GM13976 (cell line): ENCODE results near the gene PEAR1.

Source experiments
- DNase-seq: peaks from one replicate; pipeline ENCODE4 v3.0.0; 2012; ENCODE audit warnings: low spot score
- in situ Hi-C: fragments of 300-500 bp; cut with MboI; formaldehyde crosslinking; loops from one replicate; pipeline ENCODE4 v1.12.0; 2022; ENCODE audit warnings: low sequenced_read_pairs, mixed read lengths, inconsistent platforms; ENCODE audit not compliant: unreplicated experiment
- TF ChIP-seq, protein P1 (sequence below): IDR thresholded peaks from 2 replicates; pipeline ENCODE4 v1.5.1; 2012; ENCODE audit warnings: borderline replicate concordance, mild to moderate bottlenecking; ENCODE audit not compliant: insufficient read depth; ENCODE audit errors: extremely low read depth, missing control alignments, control extremely low read depth

PEAR1 gene

DNA sequence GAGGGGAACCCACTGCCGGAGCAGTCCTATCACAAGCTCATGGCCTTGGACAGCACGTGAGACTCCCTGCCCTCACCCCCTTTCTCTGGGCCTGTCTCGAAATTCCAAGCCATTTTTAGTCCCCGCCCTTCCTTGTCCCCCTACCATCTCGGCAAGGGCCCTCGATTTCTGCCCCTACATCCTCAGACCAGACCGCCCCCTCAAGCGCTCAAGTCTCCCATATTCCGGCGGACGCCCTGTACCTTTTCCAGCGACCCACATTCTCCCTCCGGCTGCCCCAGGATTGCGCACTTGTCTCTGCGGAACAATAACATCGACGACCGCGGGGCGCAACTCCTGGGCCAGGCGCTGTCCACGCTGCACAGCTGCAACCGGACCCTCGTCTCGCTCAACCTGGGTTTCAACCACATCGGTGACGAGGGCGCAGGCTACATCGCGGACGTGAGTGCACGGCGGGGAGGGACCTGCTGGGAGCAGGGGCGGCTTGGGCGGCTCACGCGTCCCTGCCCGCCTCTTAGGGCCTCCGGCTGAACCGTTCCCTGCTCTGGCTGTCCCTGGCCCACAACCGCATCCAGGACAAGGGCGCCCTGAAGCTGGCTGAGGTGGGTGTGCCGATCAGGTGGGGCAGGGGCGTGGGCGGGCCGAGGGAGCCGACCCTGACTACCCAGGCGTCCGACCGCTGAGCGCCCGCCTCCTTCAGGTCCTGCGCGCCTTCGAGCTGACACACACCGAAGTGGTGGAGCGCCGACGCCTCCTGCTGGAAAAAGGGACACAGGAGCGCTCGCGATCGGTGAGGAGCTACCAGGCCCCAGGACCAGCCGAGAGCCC is 33.9 kb downstream of the PEAR1 start:
- in situ Hi-C loops, result no loop called here
- TF ChIP-seq, protein P1, sequence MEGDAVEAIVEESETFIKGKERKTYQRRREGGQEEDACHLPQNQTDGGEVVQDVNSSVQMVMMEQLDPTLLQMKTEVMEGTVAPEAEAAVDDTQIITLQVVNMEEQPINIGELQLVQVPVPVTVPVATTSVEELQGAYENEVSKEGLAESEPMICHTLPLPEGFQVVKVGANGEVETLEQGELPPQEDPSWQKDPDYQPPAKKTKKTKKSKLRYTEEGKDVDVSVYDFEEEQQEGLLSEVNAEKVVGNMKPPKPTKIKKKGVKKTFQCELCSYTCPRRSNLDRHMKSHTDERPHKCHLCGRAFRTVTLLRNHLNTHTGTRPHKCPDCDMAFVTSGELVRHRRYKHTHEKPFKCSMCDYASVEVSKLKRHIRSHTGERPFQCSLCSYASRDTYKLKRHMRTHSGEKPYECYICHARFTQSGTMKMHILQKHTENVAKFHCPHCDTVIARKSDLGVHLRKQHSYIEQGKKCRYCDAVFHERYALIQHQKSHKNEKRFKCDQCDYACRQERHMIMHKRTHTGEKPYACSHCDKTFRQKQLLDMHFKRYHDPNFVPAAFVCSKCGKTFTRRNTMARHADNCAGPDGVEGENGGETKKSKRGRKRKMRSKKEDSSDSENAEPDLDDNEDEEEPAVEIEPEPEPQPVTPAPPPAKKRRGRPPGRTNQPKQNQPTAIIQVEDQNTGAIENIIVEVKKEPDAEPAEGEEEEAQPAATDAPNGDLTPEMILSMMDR, result peak; percentile 49
- DNase-seq, result peak; percentile 77

DNA sequence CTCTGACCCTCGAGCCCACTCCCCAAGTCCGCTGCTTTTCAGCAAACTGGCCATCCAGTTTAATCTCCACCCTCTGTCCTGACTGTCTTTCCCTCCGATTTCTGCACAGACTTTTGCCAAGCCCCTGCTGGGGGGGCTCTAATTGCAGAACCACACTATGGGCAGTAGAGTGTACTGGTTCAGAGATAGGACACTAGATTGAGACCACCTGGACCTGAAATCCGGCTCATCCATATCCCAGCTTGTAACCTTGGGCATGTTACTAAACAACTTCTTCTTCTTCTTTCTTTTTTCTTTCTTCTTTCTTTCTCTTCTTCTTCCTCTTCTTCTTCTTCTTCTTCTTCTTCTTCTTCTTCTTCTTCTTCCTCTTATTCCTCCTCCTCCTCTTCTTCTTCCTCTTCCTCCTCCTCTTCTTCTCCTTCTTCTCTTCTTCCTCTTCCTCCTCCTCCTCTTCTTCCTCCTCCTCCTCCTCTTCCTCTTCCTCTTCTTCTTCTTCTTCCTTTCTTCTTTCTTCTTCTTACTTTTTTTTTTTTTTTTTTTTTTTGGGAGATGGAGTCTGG is 34.6 kb downstream of the PEAR1 start:
- TF ChIP-seq, protein P1, result no peak
- in situ Hi-C loops, result no loop called here
- DNase-seq, result no peak

DNA sequence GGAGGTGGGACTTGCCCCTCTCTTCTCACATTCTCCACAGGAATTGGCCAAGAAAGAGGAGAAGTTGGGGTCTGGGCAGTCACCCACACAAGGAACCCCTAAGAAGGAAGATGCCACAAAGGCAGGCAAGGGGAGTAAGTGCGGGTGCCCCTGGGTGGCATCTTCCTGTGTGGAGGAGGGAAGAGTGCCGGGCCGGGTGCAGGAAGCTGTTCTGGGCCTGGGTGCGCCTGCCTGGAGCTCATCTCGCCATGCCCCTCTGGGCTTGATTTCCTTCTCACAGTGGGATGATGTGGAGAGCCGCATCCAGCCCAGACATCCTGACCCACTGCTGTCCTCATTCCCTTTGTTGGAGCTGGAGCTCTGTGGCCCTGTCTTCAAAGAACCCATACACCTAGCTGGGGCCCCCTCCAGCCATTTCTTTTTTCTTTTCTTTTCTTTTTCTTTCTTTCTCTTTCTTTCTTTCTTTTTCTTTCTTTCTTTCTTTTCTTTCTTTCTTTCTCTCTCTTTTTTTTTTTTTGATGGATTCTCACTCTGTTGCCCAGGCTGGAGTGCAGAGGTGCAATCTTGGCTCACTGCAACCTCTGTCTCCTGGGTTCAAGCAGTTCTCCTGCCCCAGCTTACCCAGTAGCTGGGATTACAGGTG is 36.2 kb downstream of the PEAR1 start:
- in situ Hi-C loops, result no loop called here
- no peak for DNase-seq
- TF ChIP-seq, protein P1, result no peak

DNA sequence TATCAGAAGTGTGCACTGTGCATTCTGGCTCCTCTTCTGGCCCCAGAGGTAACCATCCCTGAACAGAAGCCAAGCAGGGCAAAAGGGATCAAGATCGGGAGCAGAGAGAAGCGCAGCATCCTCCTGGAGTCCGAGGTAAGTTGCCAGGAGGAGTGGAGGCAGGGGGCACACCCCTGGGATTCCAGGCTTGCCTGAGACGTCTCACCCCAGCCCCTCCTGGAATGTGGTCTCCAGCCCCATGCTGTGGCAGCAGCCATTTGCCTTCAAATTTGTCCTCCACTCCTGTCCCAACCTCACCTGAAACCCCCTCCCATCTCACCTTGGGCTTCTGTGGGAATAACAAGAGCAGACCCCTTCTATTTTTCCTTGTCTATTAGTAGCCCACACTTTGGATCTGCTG is 37.0 kb downstream of the PEAR1 start:
- no peak for DNase-seq
- TF ChIP-seq, protein P1, result no peak
- in situ Hi-C loops, result no loop called here

DNA sequence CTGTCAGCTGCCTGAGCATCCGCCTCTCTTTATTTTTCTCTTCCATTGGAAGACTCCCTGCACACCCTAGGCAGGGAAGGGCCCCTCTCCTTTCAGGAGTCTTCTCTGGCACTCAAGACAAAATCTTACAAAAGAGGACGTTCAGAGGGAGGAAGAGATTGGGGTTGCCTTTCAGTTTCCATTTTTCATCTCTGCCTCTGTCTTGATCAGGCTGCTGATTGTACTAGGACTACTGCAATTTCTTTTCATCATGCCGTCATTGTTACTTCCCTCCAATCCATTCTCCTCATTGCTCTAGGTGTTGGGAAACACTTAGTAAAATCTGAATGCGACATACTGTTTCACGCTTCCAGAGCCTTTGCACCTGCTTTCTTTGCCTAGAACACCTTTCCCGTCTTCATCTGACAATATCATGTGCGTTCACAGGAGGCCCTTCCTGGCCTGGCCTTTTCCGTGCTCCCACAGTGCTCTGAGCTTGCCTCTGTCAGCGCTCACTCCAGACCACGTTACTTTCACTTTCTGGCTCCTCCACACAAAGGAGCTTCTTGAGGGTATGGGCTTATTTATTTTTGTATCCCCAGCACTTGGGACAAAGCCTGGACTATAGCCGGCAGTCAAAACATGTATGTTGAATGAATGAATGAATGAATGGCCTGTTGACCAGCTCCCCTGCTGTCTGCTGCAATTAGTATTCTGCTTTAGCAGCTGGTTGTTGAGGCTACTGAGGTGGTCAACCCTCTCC is 37.9 kb downstream of the PEAR1 start:
- DNase-seq, result no peak
- in situ Hi-C loops, result no loop called here
- TF ChIP-seq, protein P1, result no peak
